ENCODE results near the gene TNFSF15.
"Not testable (repeated sequence)": the region's sequence is repeated elsewhere in the genome, so short reads cannot be mapped to it uniquely, and the experiment has no call there.

Gene TNFSF15

GRCh38 chr9:114737847-114738246 lies 68.0 kb downstream of the TNFSF15 start:
- DNase-seq (ENCODE audit: insufficient read length, low spot score) (no peak), FAIRE-seq (no peak)
- TF ChIP-seq CTCF (IDR thresholded peaks at IDR 0.05; ENCODE audit: insufficient read depth, missing control alignments): no peak

- FAIRE-seq (no peak), DNase-seq (ENCODE audit: insufficient read length, low spot score) (no peak)
- no peak for TF ChIP-seq CTCF (IDR thresholded peaks at IDR 0.05; ENCODE audit: insufficient read depth, missing control alignments)
Measured at GRCh38 chr9:114737118-114737517, 68.7 kb downstream of the TNFSF15 start.

- FAIRE-seq (no peak), DNase-seq (ENCODE audit: insufficient read length, low spot score) (no peak)
- TF ChIP-seq CTCF (IDR thresholded peaks at IDR 0.05; ENCODE audit: insufficient read depth, missing control alignments): no peak
Measured at GRCh38 chr9:114735704-114736103, 70.1 kb downstream of the TNFSF15 start.

- not testable (repeated sequence) for FAIRE-seq; DNase-seq (ENCODE audit: insufficient read length, low spot score)
Measured at GRCh38 chr9:114735139-114735538, 70.7 kb downstream of the TNFSF15 start.
